Lower leg skin (tissue), 4 donors: Measurements from ENCODE around the gene CDHR3. TPM values are rescaled to one million over a fixed set of nuclear protein-coding genes. Genes with fewer than 3 reads are reported as not detected.

ENCODE experiments used
- DNase-seq, 2 donors: peaks; one replicate each; pipeline ENCODE4 v3.0.0-alpha.2; 2019; ENCODE audit warnings: low spot score in 2 of 2
- H3K4me3 ChIP-seq: fragments of 200-600 bp; sonication (generic); 2 replicates; pipeline ENCODE4 v1.5.1; 2017; ENCODE audit warnings: mild to moderate bottlenecking, low read depth; ENCODE audit not compliant: poor library complexity, severe bottlenecking
- POLR2A ChIP-seq, 2 donors: fragments of 450-650 bp; IDR thresholded peaks; one replicate each; pipeline ENCODE4 v1.6.1; 2016 to 2017; ENCODE audit warnings: antibody characterized with exemption in 2 of 2, mild to moderate bottlenecking in 1 of 2, moderate library complexity in 1 of 2
- WGBS, 2 donors: methylation state at CpG; one replicate each; pipeline ENCODE4 v1.1.5; 2018; 5-methylcytosine and 5-hydroxymethylcytosine counted together
- intact Hi-C: fragments of 100-400 bp; cut with DNase I; formaldehyde crosslinking; loops from one replicate; pipeline ENCODE4 v1.15.0; 2023; ENCODE audit warnings: low total_unique reads
- total RNA-seq, 4 donors: library from RNA; depleted of rRNA; stranded (reverse); fragments of >200 nt; gene quantifications; one replicate each; pipeline ENCODE4 v1.1.0, GENCODE V29; 2016
- TF ChIP-seq, protein P1 (sequence below), 3 donors: fragments of 450-650 bp; IDR thresholded peaks; one replicate each; pipeline ENCODE4 v1.5.1; 2016; ENCODE audit warnings: antibody characterized with exemption in 3 of 3, mild to moderate bottlenecking in 3 of 3, moderate library complexity in 2 of 3

Gene CDHR3
- total RNA-seq, 4 donors from 2014 or later = 2.4 to 4.2 (median 3.3) TPM; not detected in 1

DNA sequence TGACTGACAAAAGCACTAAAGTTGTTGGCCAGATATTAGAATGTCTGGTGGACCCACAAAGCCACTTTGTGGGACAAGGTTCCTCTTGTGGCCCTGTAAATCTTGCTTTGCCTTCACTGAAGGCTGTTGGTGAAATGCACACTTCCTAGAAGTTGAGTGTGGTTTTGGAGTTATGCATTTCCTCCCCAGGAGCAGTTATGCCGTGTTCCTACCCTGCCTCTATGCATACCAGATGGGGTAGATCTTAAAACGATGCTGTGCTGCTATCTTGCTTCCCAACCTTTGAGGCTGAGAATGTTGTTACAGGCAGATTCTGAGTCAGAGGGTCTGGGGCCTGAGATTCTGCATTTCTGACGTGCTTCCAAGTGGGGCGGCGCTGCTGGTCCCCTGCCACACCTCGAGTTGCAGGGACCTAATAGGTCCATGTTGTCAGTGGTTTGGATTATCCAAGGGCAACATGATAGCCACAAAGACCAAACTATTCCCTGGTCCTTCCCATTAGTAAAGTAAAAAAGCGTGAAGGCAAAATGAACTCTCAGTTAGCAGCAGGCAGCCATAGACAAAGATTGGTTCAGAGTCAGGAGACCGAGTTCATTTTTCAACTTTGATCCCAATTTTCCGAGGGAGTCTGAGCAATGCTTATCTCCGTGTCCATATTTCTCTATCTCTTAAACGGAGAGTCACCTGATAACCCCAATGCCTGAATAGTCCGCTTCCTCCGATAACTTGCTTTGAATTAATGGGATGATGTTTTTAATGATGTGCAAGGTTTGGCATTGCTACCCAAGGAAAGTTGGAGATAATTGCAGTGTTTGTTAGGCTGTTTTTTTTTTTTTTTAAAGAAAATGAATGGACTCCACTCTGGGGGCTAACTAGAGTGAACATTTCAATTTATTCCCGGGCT is 55.8 kb downstream of the CDHR3 start:
- TF ChIP-seq, protein P1, sequence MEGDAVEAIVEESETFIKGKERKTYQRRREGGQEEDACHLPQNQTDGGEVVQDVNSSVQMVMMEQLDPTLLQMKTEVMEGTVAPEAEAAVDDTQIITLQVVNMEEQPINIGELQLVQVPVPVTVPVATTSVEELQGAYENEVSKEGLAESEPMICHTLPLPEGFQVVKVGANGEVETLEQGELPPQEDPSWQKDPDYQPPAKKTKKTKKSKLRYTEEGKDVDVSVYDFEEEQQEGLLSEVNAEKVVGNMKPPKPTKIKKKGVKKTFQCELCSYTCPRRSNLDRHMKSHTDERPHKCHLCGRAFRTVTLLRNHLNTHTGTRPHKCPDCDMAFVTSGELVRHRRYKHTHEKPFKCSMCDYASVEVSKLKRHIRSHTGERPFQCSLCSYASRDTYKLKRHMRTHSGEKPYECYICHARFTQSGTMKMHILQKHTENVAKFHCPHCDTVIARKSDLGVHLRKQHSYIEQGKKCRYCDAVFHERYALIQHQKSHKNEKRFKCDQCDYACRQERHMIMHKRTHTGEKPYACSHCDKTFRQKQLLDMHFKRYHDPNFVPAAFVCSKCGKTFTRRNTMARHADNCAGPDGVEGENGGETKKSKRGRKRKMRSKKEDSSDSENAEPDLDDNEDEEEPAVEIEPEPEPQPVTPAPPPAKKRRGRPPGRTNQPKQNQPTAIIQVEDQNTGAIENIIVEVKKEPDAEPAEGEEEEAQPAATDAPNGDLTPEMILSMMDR (IDR thresholded peaks at IDR 0.05) = no peak
- TF ChIP-seq POLR2A (IDR thresholded peaks at IDR 0.05) = no peak
- 91 to 93% methylated on average over 14 of the region's 14 CpGs for WGBS, 2 donors
- intact Hi-C loops = no loop called here
- no peak overlapping the region for H3K4me3 ChIP-seq
- DNase-seq = no peak

DNA sequence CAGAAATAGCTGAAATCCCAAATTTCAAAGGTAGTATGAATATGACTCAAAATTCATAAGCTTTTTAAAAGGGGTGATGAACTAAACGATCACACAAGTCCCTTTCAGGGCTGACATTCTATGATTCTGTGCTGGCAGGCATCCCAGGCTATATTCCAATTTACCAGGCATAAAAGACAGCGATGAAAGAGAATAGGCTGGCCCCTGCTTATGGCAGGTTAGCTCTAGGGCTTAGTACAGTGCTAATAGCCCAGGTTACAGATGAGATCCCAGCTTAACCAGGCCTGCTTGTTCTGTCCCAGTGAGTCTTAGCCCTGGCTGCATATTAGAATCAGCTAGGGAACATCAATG is 56.4 kb downstream of the CDHR3 start:
- no peak for TF ChIP-seq POLR2A (IDR thresholded peaks at IDR 0.05)
- TF ChIP-seq, protein P1 (IDR thresholded peaks at IDR 0.05) = no peak
- H3K4me3 ChIP-seq = no peak overlapping the region
- DNase-seq = no peak
- 87 to 90% methylated on average over 2 of the region's 2 CpGs for WGBS, 2 donors
- intact Hi-C loops = no loop called here

DNA sequence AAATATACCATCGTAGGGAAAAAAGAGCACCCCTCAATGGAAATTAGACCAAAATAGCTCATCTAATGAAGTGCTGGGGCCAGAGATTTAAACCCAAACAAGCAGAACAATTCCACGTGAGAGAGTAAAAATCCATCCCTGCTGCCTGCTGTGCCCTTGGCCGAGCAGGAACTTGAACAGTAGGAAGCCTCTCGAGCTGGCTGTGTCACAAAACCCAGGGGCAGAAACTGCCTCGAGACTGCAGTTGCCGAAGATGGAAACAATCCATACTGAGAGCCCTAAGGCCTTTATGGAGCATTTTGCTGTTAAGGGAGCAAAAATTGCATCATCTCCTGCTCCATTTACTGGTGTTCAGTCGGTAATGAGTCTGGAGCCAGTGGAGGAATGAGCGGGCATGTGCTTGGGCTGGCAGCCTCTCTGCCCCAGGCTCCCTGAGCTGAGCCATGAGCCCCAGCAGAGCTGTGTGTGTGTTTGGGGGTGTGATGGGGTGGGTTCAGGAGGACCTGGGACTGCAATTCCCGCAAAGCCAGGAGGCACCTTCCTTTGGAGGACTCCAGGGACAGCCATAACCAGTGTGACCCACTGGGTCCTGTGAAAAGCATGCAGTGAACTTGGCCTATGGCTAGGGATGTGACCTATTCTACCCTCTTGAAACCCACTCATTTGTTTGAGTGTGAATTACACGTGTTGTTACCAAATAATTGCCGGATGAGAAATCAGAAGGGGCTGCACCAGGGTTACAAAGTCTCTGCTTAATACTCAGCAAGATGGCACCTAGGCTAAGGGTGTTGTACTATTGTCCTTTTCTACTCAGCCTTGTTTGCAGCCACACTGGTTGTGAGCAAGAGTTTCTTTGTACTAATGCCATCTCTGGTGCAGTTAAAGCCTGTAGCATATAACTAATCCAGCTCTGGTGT is 58.3 kb downstream of the CDHR3 start:
- DNase-seq = no peak
- intact Hi-C loops = no loop called here
- TF ChIP-seq, protein P1 (IDR thresholded peaks at IDR 0.05) = no peak
- no peak for TF ChIP-seq POLR2A (IDR thresholded peaks at IDR 0.05)
- whole genome bisulfite sequencing, 2 donors = 63 to 77% methylated on average over 11 of the region's 11 CpGs
- no peak overlapping the region for H3K4me3 ChIP-seq

DNA sequence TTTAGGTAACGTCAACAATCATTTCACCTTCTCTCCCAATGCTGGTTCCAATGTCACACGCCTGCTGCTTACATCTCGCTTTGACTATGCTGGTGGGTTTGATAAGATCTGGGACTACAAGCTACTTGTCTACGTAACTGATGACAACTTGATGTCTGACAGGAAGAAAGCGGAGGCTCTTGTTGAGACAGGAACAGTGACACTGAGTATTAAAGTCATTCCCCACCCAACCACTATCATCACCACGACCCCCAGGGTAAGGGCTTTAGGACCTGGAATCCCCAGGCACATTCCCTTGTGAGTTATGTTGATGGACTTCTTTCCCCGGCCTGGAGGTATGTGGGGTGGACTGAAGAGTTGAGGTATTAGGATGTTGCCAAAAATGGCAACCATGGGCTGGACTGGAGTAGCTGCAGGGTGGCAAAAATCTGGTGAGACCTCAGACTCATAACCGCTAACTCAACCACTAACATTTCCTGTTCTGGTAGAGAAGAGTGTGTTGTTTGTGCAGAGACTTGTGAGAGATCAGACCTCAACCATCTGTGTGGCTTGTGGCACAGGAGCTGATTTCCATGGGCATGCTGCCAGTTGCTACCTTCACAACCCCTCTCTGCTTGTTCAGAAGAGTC is 59.2 kb downstream of the CDHR3 start:
- H3K4me3 ChIP-seq = no peak overlapping the region
- intact Hi-C loops = no loop called here
- DNase-seq = no peak
- WGBS, 2 donors = 78 to 81% methylated on average over 8 of the region's 8 CpGs
- TF ChIP-seq, protein P1 (IDR thresholded peaks at IDR 0.05) = no peak
- no peak for TF ChIP-seq POLR2A (IDR thresholded peaks at IDR 0.05)

DNA sequence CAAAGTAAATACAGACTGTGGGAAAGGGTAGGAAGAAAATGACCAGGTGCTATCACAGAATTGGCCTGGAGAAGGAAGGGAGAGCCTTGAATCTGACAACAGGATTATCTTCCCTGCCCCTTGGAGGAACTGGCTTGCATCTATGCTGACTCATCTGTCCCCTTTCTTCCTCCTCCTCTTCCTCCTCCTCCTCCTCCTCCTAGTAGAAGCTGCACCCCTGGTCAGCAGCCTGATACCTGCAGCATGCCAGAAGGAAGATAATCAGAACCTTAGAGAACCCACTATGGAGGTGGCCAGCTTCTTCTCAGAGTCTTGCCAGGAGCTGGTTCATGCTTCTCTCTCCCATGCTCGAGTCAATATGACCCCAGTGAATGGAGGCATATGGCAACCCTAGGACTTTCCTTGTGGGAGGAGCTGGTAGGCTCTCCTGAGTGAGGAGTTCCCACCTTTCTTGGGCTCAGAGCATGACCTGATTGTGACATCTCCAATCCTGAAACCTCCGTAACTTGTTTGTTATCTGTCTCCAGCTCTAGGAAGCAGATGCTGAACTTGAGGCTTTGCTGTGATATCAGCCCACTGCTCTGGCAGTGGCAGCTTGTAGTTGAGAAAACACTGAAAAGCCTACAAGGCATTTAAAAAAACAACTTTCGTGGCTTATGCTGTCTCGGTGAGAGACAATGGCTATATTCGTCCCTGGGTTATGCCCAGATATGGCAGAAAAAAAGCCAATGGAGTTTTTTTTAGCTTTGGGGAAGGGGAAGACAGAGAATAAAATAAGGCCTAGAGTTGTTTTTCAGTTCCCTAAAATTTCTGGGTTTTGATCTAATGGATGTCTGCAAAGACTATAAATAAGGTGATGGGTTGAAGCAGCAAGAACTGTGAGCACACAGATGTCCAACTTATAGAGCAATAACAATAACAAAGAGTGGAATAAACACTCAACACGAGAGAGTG is 60.6 kb downstream of the CDHR3 start:
- H3K4me3 ChIP-seq = no peak overlapping the region
- TF ChIP-seq POLR2A (IDR thresholded peaks at IDR 0.05) = no peak
- TF ChIP-seq, protein P1 (IDR thresholded peaks at IDR 0.05) = no peak
- DNase-seq = no peak
- 77 to 90% methylated on average over 6 of the region's 6 CpGs for WGBS, 2 donors
- intact Hi-C loops = no loop called here
